A549 (cell line): ENCODE data around the gene CDX1. TPM values are rescaled to one million over a fixed set of nuclear protein-coding genes. Genes with fewer than 3 reads are reported as not detected.

ENCODE experiments used
- ATAC-seq, 2 experiments: fragments of 200-7000 bp in 1 of 2; fragments of >200 bp in 1 of 2; cut with Nextera tagmentation in 1 of 2; cut with Tn5 transposase in 1 of 2; 3 replicates each; pipeline versions ENCODE4 v1.8.0 to v1.9.1; 2018 to 2020; ENCODE audit warnings: mild to moderate bottlenecking in 1 of 2, moderate library complexity in 1 of 2
- CTCF ChIA-PET: fragments of 300-600 bp; sonication (Branson Sonifier 250); formaldehyde crosslinking; extraction: SDS; loops from one replicate; lab custom pipeline; 2021; ENCODE audit warnings: antibody characterized with exemption, inconsistent platforms; lab: Yijun Ruan, JAX
- POLR2A ChIA-PET: fragments of 350-600 bp; formaldehyde crosslinking; extraction: SDS; loops from one replicate; lab custom pipeline; 2021; ENCODE audit warnings: antibody characterized with exemption, inconsistent platforms; lab: Yijun Ruan, JAX
- DNase-seq, 2 experiments: peaks; one replicate each; pipeline versions ENCODE4 v3.0.0 to v3.0.0-alpha.2; 2011 to 2016; ENCODE audit warnings: low read depth in 1 of 2, low spot score in 1 of 2
- FAIRE-seq: peaks from 2 replicates; lab custom pipeline; 2011; peaks lifted over from hg19 to GRCh38; lab: Jason Lieb, UNC
- H3K27ac ChIP-seq, 2 experiments: fragments of >200 bp; sonication (Bioruptor Twin); formaldehyde crosslinking; 3 replicates each; pipeline ENCODE4 v1.5.1; 2016 to 2017
- H3K4me1 ChIP-seq: fragments of >200 bp; sonication (Bioruptor Twin); formaldehyde crosslinking; 3 replicates; pipeline ENCODE4 v1.6.1; 2016
- H3K4me2 ChIP-seq: fragments of >200 bp; sonication (Bioruptor Twin); formaldehyde crosslinking; 3 replicates; pipeline ENCODE4 v1.6.1; 2016
- H3K4me3 ChIP-seq: fragments of >200 bp; sonication (Bioruptor Twin); formaldehyde crosslinking; 3 replicates; pipeline ENCODE4 v1.5.1; 2016
- H3K9me3 ChIP-seq: fragments of >200 bp; sonication (Bioruptor Twin); formaldehyde crosslinking; 3 replicates; pipeline ENCODE4 v1.6.1; 2016
- BCL3 ChIP-seq: fragments of >200 bp; sonication (Bioruptor Twin); formaldehyde crosslinking; IDR thresholded peaks from 3 replicates; pipeline ENCODE4 v1.6.1; 2016
- CBX2 ChIP-seq: fragments of 200-600 bp; sonication (generic); IDR thresholded peaks from 2 replicates; pipeline ENCODE4 v1.6.1; 2016; ENCODE audit warnings: low read depth, mild to moderate bottlenecking, borderline replicate concordance
- CBX8 ChIP-seq: fragments of 200-600 bp; sonication (generic); IDR thresholded peaks from 2 replicates; pipeline ENCODE4 v1.6.1; 2016
- CEBPB ChIP-seq, 2 experiments: fragments of >200 bp in 1 of 2; sonication (Bioruptor Twin) in 1 of 2; formaldehyde crosslinking in 1 of 2; IDR thresholded peaks; 2 replicates each; pipeline ENCODE4 v1.6.1; 2012 to 2016
- E2F6 ChIP-seq: IDR thresholded peaks from 2 replicates; pipeline ENCODE4 v1.6.1; 2012; ENCODE audit warnings: low read depth, borderline replicate concordance
- EHF ChIP-seq: fragments of 250-450 bp; sonication (Bioruptor Pico); IDR thresholded peaks from 2 replicates; pipeline ENCODE4 v1.5.0; 2020; ENCODE audit warnings: mild to moderate bottlenecking
- KDM1A ChIP-seq: fragments of 200-600 bp; sonication (generic); IDR thresholded peaks from 2 replicates; pipeline ENCODE4 v1.6.1; 2016; ENCODE audit warnings: low read depth, mild to moderate bottlenecking
- MAFK ChIP-seq: fragments of 450-650 bp; IDR thresholded peaks from 2 replicates; pipeline ENCODE4 v1.6.1; 2014; ENCODE audit not compliant: partially characterized antibody
- MAZ ChIP-seq: fragments of 150-350 bp; IDR thresholded peaks from 2 replicates; pipeline ENCODE4 v1.6.1; 2014; ENCODE audit warnings: antibody characterized with exemption, low read depth, low read length, borderline replicate concordance
- MYC ChIP-seq: IDR thresholded peaks from 2 replicates; pipeline ENCODE4 v1.6.1; 2012; ENCODE audit warnings: mild to moderate bottlenecking, inconsistent platforms, low read length, improper control_type of control experiment, borderline replicate concordance
- NFE2L2 ChIP-seq: fragments of 150-350 bp; conservative IDR thresholded peaks from 2 replicates; pipeline ENCODE4 v1.6.1; 2014; ENCODE audit warnings: low read length
- NR3C1 ChIP-seq: fragments of >200 bp; sonication (Bioruptor Twin); formaldehyde crosslinking; IDR thresholded peaks from 3 replicates; pipeline ENCODE4 v1.6.1; 2017
- PHF8 ChIP-seq: fragments of 200-600 bp; sonication (generic); IDR thresholded peaks from 2 replicates; pipeline ENCODE4 v1.6.1; 2016; ENCODE audit warnings: low read depth, mild to moderate bottlenecking, antibody characterized with exemption, moderate library complexity, borderline replicate concordance
- POLR2A ChIP-seq: IDR thresholded peaks from 2 replicates; pipeline ENCODE4 v1.6.1; 2012; ENCODE audit warnings: mild to moderate bottlenecking, low read length
- RARB ChIP-seq: fragments of 250-450 bp; sonication (Bioruptor Pico); IDR thresholded peaks from 2 replicates; pipeline ENCODE4 v1.8.0; 2021; ENCODE audit warnings: mild to moderate bottlenecking, moderate library complexity
- RFX5 ChIP-seq: fragments of 450-650 bp; IDR thresholded peaks from 2 replicates; pipeline ENCODE4 v1.7.1; 2014; ENCODE audit warnings: antibody characterized with exemption, mild to moderate bottlenecking, moderate library complexity
- TFCP2L1 ChIP-seq: fragments of 250-450 bp; sonication (Bioruptor Pico); IDR thresholded peaks from 2 replicates; pipeline ENCODE4 v1.5.0; 2021; ENCODE audit warnings: mild to moderate bottlenecking
- TP53 ChIP-seq: fragments of 250-450 bp; sonication (Bioruptor Pico); IDR thresholded peaks from 2 replicates; pipeline ENCODE4 v1.5.0; 2021; ENCODE audit warnings: mild to moderate bottlenecking, moderate library complexity
- ZNF302 ChIP-seq: fragments of 250-450 bp; sonication (Bioruptor Pico); IDR thresholded peaks from 2 replicates; pipeline ENCODE4 v1.9.0; 2021; ENCODE audit warnings: inconsistent platforms, mild to moderate bottlenecking, moderate library complexity
- WGBS: methylation state at CpG from one replicate; pipeline ENCODE4 v1.1.6; 2017; ENCODE audit errors: missing lambda C conversion rate; 5-methylcytosine and 5-hydroxymethylcytosine counted together
- polyA plus RNA-seq, 4 experiments: library from polyadenylated mRNA; depleted of rRNA in 3 of 4; stranded (reverse); fragments of >200 nt; fragmentation: RNase III in 1 of 4; extraction: RNeasy Plus Mini Kit Qiagen cat#74134 plus additional on column Dnase treatment in 1 of 4; gene quantifications; 2 replicates in 3 of 4; 3 replicates in 1 of 4; pipeline ENCODE4 v1.2.3, GENCODE V29; 2011 to 2017
- TF ChIP-seq, protein P1 (sequence below): fragments of 200-600 bp; sonication (generic); IDR thresholded peaks from 2 replicates; pipeline ENCODE4 v1.6.1; 2016; ENCODE audit warnings: antibody characterized with exemption, mild to moderate bottlenecking, moderate library complexity
- TF ChIP-seq, protein P2 (sequence below): fragments of 250-450 bp; sonication (Bioruptor Pico); IDR thresholded peaks from 2 replicates; pipeline ENCODE4 v1.5.0; 2020; ENCODE audit warnings: low read depth, mild to moderate bottlenecking, moderate library complexity
- TF ChIP-seq, protein P3 (sequence below): fragments of >200 bp; sonication (Bioruptor Twin); formaldehyde crosslinking; IDR thresholded peaks from 2 replicates; pipeline ENCODE4 v1.6.1; 2016

CDX1 gene
- polyA plus RNA-seq, 2 of the 4 experiments (the other 2 are of a cell fraction), result not detected

DNA sequence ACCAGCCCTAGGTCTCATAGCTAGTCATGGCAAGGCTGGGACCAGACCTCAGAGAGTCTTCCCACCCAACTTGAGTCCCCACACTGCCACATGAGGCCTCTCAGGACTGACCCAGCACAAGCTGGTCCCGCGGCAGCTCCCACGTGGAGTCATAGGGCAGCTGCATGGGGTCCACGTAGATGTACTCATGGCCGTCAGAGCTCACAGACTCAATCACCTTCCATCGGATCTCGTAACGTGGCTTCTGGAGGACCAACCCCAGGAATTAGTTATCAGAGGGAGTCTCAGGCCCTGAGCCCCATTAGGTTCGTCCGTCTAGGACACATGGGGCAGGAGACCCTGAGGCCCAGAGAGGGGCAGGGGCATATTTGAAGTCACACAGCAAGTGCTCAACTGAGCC is 41.2 kb upstream of the CDX1 start:
- 91% methylated on average over 8 of the region's 10 CpGs for WGBS
- no peak for TF ChIP-seq RFX5
- TF ChIP-seq, protein P1, sequence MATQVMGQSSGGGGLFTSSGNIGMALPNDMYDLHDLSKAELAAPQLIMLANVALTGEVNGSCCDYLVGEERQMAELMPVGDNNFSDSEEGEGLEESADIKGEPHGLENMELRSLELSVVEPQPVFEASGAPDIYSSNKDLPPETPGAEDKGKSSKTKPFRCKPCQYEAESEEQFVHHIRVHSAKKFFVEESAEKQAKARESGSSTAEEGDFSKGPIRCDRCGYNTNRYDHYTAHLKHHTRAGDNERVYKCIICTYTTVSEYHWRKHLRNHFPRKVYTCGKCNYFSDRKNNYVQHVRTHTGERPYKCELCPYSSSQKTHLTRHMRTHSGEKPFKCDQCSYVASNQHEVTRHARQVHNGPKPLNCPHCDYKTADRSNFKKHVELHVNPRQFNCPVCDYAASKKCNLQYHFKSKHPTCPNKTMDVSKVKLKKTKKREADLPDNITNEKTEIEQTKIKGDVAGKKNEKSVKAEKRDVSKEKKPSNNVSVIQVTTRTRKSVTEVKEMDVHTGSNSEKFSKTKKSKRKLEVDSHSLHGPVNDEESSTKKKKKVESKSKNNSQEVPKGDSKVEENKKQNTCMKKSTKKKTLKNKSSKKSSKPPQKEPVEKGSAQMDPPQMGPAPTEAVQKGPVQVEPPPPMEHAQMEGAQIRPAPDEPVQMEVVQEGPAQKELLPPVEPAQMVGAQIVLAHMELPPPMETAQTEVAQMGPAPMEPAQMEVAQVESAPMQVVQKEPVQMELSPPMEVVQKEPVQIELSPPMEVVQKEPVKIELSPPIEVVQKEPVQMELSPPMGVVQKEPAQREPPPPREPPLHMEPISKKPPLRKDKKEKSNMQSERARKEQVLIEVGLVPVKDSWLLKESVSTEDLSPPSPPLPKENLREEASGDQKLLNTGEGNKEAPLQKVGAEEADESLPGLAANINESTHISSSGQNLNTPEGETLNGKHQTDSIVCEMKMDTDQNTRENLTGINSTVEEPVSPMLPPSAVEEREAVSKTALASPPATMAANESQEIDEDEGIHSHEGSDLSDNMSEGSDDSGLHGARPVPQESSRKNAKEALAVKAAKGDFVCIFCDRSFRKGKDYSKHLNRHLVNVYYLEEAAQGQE, result no peak
- TF ChIP-seq KDM1A, result no peak
- TF ChIP-seq CEBPB (IDR thresholded peaks at IDR 0.05), result no peak
- TF ChIP-seq, protein P2, sequence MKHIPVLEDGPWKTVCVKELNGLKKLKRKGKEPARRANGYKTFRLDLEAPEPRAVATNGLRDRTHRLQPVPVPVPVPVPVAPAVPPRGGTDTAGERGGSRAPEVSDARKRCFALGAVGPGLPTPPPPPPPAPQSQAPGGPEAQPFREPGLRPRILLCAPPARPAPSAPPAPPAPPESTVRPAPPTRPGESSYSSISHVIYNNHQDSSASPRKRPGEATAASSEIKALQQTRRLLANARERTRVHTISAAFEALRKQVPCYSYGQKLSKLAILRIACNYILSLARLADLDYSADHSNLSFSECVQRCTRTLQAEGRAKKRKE (CRISPR knock-in tag), result no peak
- TF ChIP-seq NR3C1, result no peak
- TF ChIP-seq POLR2A, result no peak
- no peak for TF ChIP-seq TP53 (CRISPR knock-in tag)
- TF ChIP-seq CBX2, result no peak
- TF ChIP-seq MYC, result no peak
- no peak for TF ChIP-seq NFE2L2
- TF ChIP-seq MAZ, result no peak
- no peak for TF ChIP-seq ZNF302 (CRISPR knock-in tag)
- TF ChIP-seq BCL3, result no peak
- TF ChIP-seq RARB (CRISPR knock-in tag), result no peak
- TF ChIP-seq EHF, result no peak
- H3K4me2 ChIP-seq, result no peak overlapping the region
- no peak overlapping the region for H3K27ac ChIP-seq
- H3K4me3 ChIP-seq, result no peak overlapping the region
- DNase-seq, result no peak
- POLR2A ChIA-PET, result no interaction called here
- peaks cover 10% of the 10 kb centered on the region; the same call in 2 of the 3 replicates for H3K4me1 ChIP-seq
- no peaks in the 10 kb centered on the region for H3K9me3 ChIP-seq
- ATAC-seq, result no peak
- CTCF ChIA-PET, result interaction anchor here (0.6 to 11.7 kb wide), 8 partner anchors 10 to 291 kb away, joined by 3 to 98 read pairs (median 6); no protein-coding TSS in a partner anchor
- FAIRE-seq, result no peak

DNA sequence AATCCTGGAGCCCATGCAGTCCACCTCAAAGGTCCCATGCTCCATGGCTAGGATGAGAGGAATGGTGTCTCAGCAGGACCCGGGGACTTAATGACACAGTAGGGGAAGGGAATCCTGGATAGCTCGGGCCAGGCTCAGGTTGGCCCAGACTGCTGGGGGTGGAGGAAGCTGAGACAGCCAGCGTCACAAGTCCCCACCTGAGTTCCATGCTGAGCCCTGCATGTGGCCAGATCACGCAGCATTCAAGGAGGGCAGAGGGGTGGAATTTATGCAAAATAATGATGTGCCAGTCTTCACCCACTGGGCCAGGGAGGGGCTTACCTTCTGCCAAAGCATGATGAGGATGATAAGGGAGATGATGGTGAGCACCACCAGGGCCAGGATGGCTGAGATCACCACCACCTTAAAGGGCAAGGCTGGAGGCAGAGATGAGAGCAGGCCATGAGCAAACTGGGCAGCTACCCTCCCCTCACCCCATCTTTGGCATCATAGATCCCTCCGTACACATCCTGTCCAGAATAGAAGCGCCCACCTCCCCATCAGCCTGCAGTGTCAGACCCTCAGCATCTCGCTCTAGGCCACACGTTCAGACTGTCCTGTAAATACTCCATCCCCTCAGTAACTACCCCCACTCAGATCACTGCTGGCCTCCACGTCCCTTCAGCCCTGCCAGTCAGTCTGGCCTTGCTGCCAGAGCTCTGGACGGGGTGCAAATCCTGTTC is 40.2 kb upstream of the CDX1 start:
- peaks cover 10% of the 10 kb centered on the region; the same call in 2 of the 3 replicates for H3K4me1 ChIP-seq
- 76% methylated on average over 10 of the region's 10 CpGs for WGBS
- no peak for TF ChIP-seq MYC
- TF ChIP-seq E2F6, result no peak
- TF ChIP-seq PHF8, result no peak
- TF ChIP-seq, protein P3, sequence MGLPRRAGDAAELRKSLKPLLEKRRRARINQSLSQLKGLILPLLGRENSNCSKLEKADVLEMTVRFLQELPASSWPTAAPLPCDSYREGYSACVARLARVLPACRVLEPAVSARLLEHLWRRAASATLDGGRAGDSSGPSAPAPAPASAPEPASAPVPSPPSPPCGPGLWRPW, result no peak
- no peak for TF ChIP-seq MAFK
- no peak for TF ChIP-seq CBX8
- TF ChIP-seq, protein P2 (CRISPR knock-in tag), result no peak
- no peak for TF ChIP-seq TFCP2L1 (CRISPR knock-in tag)
- ATAC-seq (0 out of 6 replicates have a peak, but pooled peaks of 1 of the 2 experiments have one; percentile 12), FAIRE-seq (no peak), DNase-seq (no peak)
- ChIA-PET POLR2A (interaction anchor here (0.7 kb wide), 1 partner anchor 20 kb away, joined by 3 read pairs; no protein-coding TSS in a partner anchor), CTCF (interaction anchor here (0.7 to 11.7 kb wide), 9 partner anchors 10 to 292 kb away, joined by 3 to 98 read pairs (median 6); no protein-coding TSS in a partner anchor)
- H3K4me2 ChIP-seq, result no peak overlapping the region
- H3K27ac ChIP-seq, result no peak overlapping the region
- H3K9me3 ChIP-seq, result no peaks in the 10 kb centered on the region
- no peak overlapping the region for H3K4me3 ChIP-seq
